Calu3 (cell line): Measurements from ENCODE around the gene STK17B. TPM values are rescaled to one million over a fixed set of nuclear protein-coding genes. Genes with fewer than 3 reads are reported as not detected.
"Not testable (repeated sequence)": the region's sequence is repeated elsewhere in the genome, so short reads cannot be mapped to it uniquely, and the experiment has no call there.

Experiments used
- BruUV-seq: library from RNA; stranded (reverse); fragments of 400-500 nt; replicated peaks from 2 replicates; lab custom pipeline; 2021; lab: Mats Ljungman, UMichigan
- CTCF ChIA-PET: fragments of 300-600 bp; sonication (Branson Sonifier 250); formaldehyde crosslinking; loops from one replicate; lab custom pipeline; 2022; ENCODE audit warnings: antibody characterized with exemption; lab: Charles Lee
- DNase-seq: peaks from one replicate; pipeline ENCODE4 v3.0.0; 2022
- H3K27ac Mint-ChIP-seq: one replicate; pipeline ENCODE4 v1.8.0; 2022; ENCODE audit warnings: mixed read lengths; ENCODE audit not compliant: unreplicated experiment
- H3K27me3 Mint-ChIP-seq: one replicate; pipeline ENCODE4 v1.8.0; 2022; ENCODE audit warnings: mixed read lengths; ENCODE audit not compliant: unreplicated experiment
- H3K36me3 Mint-ChIP-seq: one replicate; pipeline ENCODE4 v1.8.0; 2022; ENCODE audit warnings: mild to moderate bottlenecking, moderate library complexity, mixed read lengths; ENCODE audit not compliant: insufficient read depth, unreplicated experiment
- H3K4me1 Mint-ChIP-seq: one replicate; pipeline ENCODE4 v1.8.0; 2022; ENCODE audit warnings: mild to moderate bottlenecking, low read depth, mixed read lengths; ENCODE audit not compliant: unreplicated experiment
- H3K4me3 Mint-ChIP-seq: one replicate; pipeline ENCODE4 v1.8.0; 2022; ENCODE audit warnings: mild to moderate bottlenecking, low read depth, moderate library complexity, mixed read lengths; ENCODE audit not compliant: unreplicated experiment
- H3K9me3 Mint-ChIP-seq: one replicate; pipeline ENCODE4 v1.8.0; 2022; ENCODE audit warnings: low read depth, mixed read lengths; ENCODE audit not compliant: unreplicated experiment
- intact Hi-C: fragments of 100-400 bp; cut with micrococcal nuclease; formaldehyde crosslinking; loops from one replicate; pipeline ENCODE4 v1.10.0; 2022; ENCODE audit not compliant: unreplicated experiment
- total RNA-seq: library from RNA; stranded (reverse); gene quantifications from 2 replicates; pipeline ENCODE4 v1.2.3, GENCODE V29; 2022
- TF ChIP-seq, protein P1 (sequence below): fragments of 200-600 bp; IDR thresholded peaks from one replicate; pipeline ENCODE4 v1.8.0; 2022; ENCODE audit warnings: antibody characterized with exemption; ENCODE audit not compliant: unreplicated experiment

STK17B gene
- total RNA-seq, 1 experiment from 2014 or later: 38.5 TPM

GRCh38 chr2:196191541-196191940 is 20.2 kb upstream of the STK17B start:
- Mint-ChIP-seq H3K36me3 (no peaks in the 10 kb centered on the region), H3K27ac (no peak overlapping the region), H3K4me1 (no peaks in the 10 kb centered on the region), H3K27me3 (no peaks in the 10 kb centered on the region), H3K4me3 (no peak overlapping the region), H3K9me3 (no peaks in the 10 kb centered on the region)
- CTCF ChIA-PET: no interaction called here
- BruUV-seq: no TSS peak
- DNase-seq: no peak
- intact Hi-C loops: no loop called here
- TF ChIP-seq, protein P1, sequence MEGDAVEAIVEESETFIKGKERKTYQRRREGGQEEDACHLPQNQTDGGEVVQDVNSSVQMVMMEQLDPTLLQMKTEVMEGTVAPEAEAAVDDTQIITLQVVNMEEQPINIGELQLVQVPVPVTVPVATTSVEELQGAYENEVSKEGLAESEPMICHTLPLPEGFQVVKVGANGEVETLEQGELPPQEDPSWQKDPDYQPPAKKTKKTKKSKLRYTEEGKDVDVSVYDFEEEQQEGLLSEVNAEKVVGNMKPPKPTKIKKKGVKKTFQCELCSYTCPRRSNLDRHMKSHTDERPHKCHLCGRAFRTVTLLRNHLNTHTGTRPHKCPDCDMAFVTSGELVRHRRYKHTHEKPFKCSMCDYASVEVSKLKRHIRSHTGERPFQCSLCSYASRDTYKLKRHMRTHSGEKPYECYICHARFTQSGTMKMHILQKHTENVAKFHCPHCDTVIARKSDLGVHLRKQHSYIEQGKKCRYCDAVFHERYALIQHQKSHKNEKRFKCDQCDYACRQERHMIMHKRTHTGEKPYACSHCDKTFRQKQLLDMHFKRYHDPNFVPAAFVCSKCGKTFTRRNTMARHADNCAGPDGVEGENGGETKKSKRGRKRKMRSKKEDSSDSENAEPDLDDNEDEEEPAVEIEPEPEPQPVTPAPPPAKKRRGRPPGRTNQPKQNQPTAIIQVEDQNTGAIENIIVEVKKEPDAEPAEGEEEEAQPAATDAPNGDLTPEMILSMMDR: no peak

DNA sequence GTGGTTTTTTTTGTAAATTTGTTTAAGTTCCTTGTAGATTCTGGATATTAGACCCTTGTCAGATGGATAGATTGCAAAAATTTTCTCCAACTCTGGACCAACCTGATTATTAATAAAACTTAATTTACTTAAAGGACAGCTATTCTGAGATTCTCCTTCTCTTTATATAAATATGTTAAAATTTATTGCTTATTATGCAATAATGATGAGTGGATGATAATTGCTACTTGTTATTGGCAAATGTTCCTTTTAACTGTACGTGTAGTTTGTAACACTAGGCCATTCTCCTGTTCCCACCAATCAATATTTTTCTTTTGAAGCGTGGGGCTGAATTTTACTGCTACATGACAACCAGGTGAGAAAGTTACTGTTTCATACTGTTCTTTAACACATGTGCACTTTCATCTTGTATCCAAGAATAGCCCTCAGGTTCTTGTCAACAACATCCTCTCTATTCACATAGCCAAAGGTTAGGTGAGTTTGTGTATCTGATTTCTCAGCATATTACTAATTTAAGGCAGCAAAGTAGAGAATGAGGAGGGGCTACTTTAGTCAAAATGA is 16.6 kb upstream of the STK17B start:
- no peak for DNase-seq
- BruUV-seq: no TSS peak
- no peaks in the 10 kb centered on the region for H3K27me3 Mint-ChIP-seq
- H3K9me3 Mint-ChIP-seq: peaks cover 4% of the 10 kb centered on the region
- TF ChIP-seq, protein P1: no peak
- H3K4me3 Mint-ChIP-seq: no peak overlapping the region
- CTCF ChIA-PET: no interaction called here
- peaks cover 16% of the 10 kb centered on the region for H3K4me1 Mint-ChIP-seq
- no peak overlapping the region for H3K27ac Mint-ChIP-seq
- intact Hi-C loops: no loop called here
- H3K36me3 Mint-ChIP-seq: no peaks in the 10 kb centered on the region

GRCh38 chr2:196187175-196187700 is 15.9 kb upstream of the STK17B start:
- H3K27me3 Mint-ChIP-seq, H3K36me3 Mint-ChIP-seq, DNase-seq, intact Hi-C loops, BruUV-seq, H3K27ac Mint-ChIP-seq, CTCF ChIA-PET, H3K9me3 Mint-ChIP-seq, H3K4me3 Mint-ChIP-seq: not testable (repeated sequence)
- peaks cover 24% of the 10 kb centered on the region for H3K4me1 Mint-ChIP-seq

- no peak overlapping the region for H3K27ac Mint-ChIP-seq
- intact Hi-C loops: no loop called here
- TF ChIP-seq, protein P1: no peak
- peaks cover 30% of the 10 kb centered on the region for H3K4me1 Mint-ChIP-seq
- no peaks in the 10 kb centered on the region for H3K36me3 Mint-ChIP-seq
- peaks cover 4% of the 10 kb centered on the region for H3K9me3 Mint-ChIP-seq
- BruUV-seq: no TSS peak
- H3K4me3 Mint-ChIP-seq: no peak overlapping the region
- no peak for DNase-seq
- H3K27me3 Mint-ChIP-seq: no peaks in the 10 kb centered on the region
- CTCF ChIA-PET: no interaction called here
Measured at GRCh38 chr2:196186266-196186980, 15.0 kb upstream of the STK17B start.
